ENCODE results near the gene ARGLU1.

The ARGLU1 gene

DNA sequence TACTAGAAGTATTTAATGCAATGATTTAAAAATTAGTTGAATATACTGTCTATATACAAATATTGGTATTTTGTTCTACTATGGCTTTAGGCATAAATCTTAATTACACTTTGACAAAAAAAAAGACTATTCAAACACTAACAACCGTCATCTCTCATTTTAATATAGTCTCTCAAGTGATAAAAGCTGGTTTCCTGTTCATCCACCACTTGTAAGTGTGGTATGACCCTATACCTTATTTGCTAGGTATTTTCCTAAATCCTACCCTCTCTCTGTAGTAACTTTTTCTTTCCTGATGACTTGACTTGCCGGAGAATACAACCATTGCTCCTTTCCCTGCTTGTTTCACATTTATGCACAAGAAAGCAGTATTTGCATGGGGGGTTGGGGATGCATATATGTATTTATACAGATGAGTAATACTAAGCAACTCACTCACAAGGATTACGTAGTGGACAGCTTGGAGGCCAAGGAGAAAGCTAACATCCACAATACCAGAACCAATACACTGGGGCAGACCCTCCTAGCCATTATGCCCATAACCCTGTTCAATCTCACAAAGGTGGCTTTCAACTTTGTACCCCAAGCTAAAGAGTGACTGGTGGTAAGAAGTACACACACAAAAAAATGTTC lies 19.8 kb downstream of the ARGLU1 start:
- DNase-seq (ENCODE audit: low read depth in 2 of 2), result no peak

GRCh38 chr13:106541826-106542225 lies 26.1 kb downstream of the ARGLU1 start:
- no peak for DNase-seq (ENCODE audit: low read depth in 2 of 2)

DNA sequence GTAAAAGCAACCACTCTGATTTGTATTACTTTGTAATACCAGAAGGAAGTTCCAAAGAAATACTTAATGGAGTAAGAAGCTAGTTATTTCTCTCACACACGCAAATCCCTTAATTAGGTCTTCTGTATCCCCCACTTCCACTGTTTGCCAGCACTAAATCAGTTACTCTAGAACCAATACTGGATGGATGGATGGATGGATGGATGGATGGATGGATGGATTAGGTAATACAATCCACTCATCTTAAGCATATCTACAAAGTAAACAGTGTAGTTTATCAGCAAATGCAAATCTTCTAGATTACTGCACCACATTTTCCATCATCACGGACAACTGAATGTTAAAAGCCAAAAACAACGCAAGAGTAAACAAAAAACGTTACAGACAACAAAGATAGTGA lies 27.3 kb downstream of the ARGLU1 start:
- no peak for DNase-seq (ENCODE audit: low read depth in 2 of 2)

DNA sequence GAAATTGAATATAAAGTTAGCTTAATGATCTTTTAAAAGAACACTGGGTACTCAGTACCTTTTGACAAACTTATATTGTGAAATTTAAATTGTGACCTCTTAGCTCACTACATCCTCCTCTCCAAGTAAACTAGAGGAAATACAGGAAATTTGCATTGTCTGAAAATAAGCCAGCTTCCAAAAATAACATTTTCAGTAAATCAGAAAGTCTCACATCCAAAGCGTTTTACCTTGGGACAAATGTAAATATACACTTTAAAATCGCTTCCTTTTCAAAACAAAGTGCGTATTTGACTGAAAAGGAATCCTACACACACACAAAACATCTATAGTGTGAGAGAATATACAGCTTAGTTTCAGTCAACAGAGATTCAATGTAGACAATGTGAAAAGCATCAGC lies 30.4 kb downstream of the ARGLU1 start:
- no peak for DNase-seq (ENCODE audit: low read depth in 2 of 2)

- DNase-seq (ENCODE audit: low read depth in 2 of 2), result peak; percentile 59 to 77
Observed at GRCh38 chr13:106536244-106537034, 31.5 kb downstream of the ARGLU1 start.

- DNase-seq (ENCODE audit: low read depth in 2 of 2), result peak; percentile 74 to 84
Observed at GRCh38 chr13:106535552-106536243, 32.2 kb downstream of the ARGLU1 start, which contains the start of gene EFNB2. Gene EFNB2 (minus strand): TSS chr13:106535662. CDS start chr13:106534964, 698 bp downstream.

DNA sequence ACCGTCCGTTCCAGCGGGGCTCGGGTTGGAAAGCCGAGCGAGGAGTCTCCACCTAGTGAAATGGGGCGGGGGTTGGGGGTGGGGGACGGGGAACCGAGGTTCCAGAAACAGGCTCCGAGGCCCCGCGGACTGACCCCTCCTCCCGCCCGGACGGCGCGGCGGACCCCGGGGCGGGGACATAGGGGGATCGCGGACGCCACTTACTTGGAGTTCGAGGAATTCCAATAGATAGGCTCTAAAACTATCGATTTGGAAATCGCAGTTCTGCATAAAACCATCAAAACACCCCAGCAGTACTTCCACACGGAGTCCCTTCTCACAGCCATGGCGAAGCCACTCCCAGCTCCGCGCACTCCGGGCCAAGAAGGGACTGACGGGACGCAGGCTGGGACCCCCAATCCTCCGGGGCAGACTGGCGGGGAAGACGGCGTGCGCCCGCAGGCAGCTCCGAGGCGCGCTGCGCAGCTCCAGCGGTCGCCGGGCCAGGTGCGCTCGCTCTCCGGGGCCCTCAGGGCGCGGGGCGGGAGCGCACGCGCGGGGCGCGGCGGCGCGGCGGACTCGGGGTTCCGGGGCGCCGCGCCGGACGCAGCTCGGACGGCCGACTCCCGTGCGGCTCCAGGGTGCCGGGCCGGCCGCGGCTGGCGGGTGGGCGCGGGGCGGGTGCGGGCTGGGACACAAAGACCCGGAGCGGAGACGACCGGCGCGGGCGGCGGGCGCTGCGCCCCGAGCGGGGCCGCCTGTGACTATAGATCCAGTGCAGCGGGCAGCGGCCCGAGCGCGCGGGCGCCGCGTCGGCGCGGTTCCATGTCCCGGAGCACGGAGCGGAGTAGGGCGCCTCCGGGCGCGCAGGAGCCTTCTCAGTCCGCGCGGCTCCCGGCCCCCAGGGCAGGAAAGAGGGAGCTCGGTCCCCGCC lies 33.0 kb downstream of the ARGLU1 start:
- no peak for DNase-seq (ENCODE audit: low read depth in 2 of 2)

GRCh38 chr13:106533943-106534638 lies 33.8 kb downstream of the ARGLU1 start:
- no peak for DNase-seq (ENCODE audit: low read depth in 2 of 2)

GRCh38 chr13:106533101-106533942 lies 34.6 kb downstream of the ARGLU1 start:
- DNase-seq (ENCODE audit: low read depth in 2 of 2), result no peak

- DNase-seq (ENCODE audit: low read depth in 2 of 2), result no peak
Observed at GRCh38 chr13:106532111-106532929, 35.6 kb downstream of the ARGLU1 start.

DNA sequence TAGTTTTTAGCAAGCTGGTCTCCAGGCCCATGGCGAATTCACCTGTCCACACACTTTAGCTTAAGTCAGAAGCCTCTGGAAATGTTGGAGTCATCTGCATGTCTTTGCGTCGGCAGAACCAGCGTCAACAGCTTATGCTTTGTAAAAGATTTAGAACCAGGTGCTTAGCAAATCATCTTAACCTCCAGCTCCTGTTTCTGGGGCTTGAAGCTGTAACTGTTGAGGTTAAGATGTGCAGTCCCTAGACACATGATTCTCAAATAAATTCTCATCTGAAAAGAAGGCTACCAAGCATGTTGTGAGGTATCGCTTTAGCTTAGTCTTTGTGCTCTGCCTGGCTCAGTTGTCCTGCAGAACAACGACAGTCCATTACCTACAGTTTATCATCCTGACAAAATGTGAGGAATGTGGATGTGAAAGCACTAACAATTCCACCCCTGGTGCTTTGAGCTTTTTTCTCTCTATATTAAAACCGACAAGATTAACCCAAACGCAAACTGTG lies 36.9 kb downstream of the ARGLU1 start:
- DNase-seq (ENCODE audit: low read depth in 2 of 2), result no peak

DNA sequence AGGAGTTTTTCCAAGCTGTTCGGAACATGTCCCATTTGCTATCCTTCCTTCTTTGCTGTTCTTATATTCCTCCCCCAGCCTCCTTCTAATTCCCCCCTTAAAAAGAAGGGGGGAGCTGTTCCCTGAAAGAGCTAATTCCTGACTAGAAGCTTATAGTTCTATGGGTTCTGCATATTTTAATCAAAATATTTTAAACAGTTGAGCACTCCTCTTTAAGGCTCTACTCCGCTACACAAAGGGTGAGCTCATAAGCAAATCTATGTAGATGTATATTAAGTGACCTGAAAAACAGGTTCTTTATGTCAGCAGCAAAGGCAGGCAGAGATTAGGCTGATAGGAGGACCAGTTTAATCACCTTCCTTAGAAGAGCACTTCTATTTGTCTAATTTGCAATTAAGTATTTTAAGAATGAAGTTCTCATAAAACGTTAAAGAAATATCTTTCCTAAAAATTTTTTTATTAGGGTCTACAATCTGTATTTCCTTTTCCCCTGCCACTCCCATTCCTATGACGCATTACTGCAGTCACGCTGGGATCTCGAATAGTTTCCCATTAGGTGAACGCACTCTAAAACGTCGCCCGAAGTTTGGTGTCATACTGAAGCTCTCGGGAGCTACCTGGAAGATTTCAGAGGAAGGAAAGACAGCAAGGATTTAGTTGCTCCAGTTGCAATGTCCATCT lies 37.6 kb downstream of the ARGLU1 start:
- no peak for DNase-seq (ENCODE audit: low read depth in 2 of 2)

DNA sequence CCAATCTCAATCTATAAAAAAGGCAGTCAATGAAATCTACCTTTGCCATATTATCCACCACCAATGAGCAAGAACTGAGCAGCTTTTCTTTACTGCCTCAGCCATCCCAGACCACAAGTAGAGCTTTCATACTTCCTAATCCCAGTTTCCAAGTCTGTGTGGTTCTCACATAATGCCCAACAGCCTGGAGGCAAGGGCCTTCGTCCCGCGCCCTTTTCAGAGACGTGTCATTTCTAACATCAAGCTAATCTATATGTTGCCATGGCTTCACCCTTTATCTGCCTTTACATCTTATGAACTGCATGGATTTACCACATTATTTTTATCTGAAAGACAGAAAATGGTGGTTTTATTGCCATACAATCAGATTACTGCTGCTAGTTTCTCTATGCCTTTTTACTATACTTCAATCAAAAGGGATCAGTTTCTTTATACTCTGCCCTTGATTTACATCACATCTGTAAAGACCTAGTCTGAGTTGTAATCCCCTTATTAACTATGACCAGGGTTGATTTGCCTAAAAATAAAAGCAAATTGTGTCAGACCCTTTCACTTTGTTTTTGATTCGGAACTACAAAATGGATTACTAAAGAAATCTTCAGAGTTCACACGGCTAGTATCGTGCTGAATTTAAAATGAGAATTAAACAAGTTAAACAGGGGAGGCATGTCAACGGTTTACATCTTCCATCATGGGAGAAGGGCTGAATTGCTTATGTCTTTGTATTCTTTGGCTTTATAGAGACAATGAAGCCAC lies 38.3 kb downstream of the ARGLU1 start:
- DNase-seq (ENCODE audit: low read depth in 2 of 2), result no peak

GRCh38 chr13:106528718-106529414 lies 39.1 kb downstream of the ARGLU1 start:
- no peak for DNase-seq (ENCODE audit: low read depth in 2 of 2)

- DNase-seq (ENCODE audit: low read depth in 2 of 2), result no peak
Observed at GRCh38 chr13:106527826-106528225, 40.1 kb downstream of the ARGLU1 start.

DNA sequence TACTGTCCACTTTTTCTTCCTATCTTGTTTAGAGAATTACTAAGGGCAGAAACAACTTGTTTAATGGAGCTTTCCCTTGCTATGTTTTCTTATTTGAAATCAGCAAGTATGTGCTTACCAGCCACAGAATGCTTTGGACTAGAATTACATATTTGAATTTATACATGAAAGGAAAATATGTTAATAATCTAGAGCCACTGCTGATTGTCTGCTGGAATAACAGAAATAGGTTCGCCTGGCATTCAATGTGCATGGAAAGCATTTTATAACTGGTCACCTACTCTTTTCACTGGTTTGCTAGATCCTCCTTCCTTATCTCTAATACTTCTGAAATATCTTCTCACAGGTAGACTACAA lies 40.5 kb downstream of the ARGLU1 start:
- DNase-seq (ENCODE audit: low read depth in 2 of 2), result no peak
